ENCODE data around the gene C10orf120.

C10orf120 gene

GRCh38 chr10:122699796-122700455 is at the start of gene C10orf120:
Gene C10orf120, minus strand, starts transcription at chr10:122699846. Its CDS starts 56 bp downstream, at chr10:122699790.
- DNase-seq, result no peak

DNA sequence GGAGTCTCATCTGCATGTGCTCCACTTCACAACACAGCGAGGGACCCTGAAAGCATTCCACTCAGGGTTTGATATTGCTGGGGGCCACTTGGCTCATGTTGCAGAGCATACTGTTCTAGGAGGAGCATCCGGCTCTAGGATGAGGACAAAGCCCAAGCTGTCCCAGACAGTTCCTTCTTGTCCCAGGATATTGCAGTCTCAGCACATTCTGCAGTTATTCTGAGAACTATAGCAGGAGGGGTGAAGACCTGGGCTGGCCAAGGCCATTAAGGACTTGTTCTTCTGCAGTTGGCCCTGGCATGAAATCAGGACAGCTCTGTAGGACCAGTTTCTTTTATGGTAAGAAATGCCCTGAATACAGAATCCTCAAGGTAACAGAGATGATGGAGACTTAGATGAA is 48.9 kb upstream of the C10orf120 start:
- no peak for DNase-seq

DNA sequence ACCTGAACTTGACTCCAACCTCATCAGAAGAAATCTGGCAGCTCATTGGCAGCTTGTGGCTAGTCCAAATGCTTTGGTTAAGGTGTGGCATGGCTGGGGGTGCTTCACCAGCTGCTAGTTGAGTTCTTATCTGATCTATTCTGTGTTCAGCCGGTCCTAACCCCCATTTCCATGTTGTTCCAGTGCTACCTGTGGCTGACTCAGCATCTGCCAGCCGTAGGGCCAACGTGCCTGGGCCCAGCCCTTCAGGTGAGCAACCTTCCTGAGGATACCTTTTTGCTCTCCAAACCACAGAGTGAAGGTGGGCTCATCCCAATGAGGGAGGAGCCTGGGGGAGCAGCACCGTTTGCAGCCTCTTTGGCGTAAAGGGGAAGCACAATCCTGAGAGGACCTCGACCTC is 46.8 kb upstream of the C10orf120 start:
- DNase-seq, result no peak

DNA sequence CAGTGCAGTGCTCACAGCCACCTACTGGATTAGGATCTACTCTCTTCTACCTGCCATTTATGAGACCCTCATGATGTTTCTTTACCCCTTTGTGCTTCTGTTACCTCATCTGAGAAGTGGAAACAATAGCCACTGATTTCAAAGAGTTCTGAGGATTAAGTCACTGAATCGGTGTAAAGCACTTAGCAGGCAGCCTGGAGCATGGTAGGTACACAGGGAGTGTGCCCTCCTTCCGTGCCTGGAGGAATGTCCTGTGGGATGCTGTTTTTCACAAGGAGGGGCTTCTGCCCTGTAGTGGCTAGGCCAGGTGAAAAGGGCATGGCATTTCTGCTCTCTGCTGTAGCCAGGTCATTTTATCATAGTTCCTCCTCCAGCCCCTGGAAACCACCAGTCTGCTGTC is 44.6 kb upstream of the C10orf120 start:
- DNase-seq, result no peak

GRCh38 chr10:122740640-122741039 is 41.0 kb upstream of the C10orf120 start:
- DNase-seq, result no peak

DNA sequence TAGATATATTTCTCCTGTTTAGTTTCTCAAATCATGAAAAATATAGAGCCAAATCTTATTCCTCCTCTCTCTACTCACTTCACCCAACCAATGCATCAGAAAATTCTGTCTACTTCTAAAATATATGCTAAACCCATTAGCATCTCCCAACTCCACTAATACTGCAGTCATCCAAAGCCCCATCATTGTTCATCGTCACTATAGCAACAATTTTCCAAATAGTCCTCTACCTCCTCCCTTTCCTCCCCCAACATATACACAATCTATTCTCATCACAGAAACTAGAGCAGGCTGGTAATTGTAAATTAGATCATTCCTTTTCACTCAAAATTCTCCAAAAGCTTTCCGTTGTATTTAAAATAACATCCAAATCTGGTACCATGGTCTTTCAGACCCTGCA is 38.4 kb upstream of the C10orf120 start:
- no peak for DNase-seq

DNA sequence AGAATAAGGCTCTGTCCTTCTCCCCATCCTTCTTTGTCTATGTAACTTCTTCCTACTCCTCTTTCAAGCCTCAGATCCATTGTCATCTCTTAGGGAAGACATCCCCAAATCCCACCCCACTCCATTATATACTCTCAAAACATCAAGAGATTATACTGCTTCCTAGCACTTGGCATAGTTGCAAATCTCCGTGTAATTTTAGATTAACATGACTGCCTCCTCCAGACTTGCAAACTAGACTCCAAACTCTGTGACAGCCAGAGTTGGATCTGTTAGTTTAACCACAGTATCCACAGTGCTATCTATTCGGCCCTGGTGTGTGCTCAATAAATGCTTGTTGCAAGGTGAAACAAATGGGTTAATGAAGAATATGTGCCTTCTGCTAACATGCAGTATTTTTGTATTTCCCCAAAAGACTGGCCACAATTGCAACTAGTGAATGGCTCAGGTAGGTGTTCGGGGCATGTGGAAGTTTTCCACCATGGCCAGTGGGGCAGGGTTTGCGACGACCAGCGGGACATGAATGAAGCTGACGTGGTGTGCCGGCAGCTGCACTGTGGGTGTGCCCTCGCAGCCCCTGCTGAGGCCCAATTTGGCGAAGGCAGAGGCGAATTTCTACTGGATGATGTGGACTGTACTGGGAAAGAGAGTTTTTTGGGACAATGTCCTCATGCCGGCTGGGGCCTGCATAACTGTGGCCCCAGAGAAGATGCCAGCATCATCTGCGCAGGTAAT is 34.5 kb upstream of the C10orf120 start:
- DNase-seq, result no peak

- DNase-seq, result no peak
Measured at GRCh38 chr10:122733443-122733842, 33.8 kb upstream of the C10orf120 start.

GRCh38 chr10:122730238-122730637 is 30.6 kb upstream of the C10orf120 start:
- DNase-seq, result no peak

DNA sequence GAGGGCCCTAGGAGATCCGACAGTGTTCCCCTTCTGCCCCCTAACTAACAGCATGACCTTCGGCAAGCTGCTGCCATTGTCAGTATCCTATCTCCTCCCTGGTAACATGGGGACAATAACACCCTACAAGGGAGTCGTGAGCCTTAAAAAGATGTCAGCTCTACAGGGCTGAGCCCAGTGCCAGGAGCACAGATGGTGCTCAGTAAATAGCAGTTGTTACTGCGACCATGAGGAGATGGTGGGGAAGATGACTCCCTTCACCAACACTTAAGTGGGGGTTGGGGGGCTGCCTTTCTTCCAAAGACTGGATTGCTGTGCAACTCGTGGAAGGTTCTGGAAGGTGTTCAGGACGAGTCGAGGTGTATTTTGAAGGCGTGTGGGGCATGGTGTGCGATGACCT is 29.5 kb upstream of the C10orf120 start:
- no peak for DNase-seq

- no peak for DNase-seq
Measured at GRCh38 chr10:122727426-122727825, 27.8 kb upstream of the C10orf120 start.

DNA sequence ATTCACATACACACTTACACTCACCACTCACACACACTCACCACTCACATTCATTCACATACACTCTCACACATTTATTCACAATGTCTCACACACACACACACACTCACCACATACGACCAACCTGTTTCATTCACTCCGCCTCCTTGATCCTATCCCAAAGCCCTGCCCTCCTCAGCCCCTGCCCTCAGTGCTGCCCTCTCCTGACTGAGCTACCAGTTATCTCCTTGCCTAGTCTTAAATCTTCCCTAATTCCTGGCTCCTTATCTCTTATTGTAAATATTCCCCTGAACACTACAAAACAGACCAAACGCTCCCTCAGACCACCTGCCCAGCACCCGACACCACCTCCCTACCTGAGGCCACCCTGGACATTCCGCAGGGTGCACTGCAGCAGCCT is 26.1 kb upstream of the C10orf120 start:
- no peak for DNase-seq

DNA sequence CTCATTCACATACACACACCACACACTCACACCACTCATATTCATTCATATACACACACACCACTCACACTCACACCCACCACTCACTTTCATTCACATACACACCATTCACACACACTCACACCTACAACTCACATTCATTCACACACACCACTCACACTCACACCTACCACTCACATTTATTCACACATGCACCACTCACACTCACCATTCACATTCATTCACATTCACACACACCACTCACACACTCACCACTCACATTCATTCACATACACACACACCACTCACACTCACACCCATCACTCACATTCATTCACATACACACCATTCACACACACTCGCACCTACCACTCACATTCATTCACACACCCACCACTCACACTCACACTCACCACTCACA is 25.4 kb upstream of the C10orf120 start:
- DNase-seq, result no peak

- no peak for DNase-seq
Measured at GRCh38 chr10:122721111-122721510, 21.5 kb upstream of the C10orf120 start.

GRCh38 chr10:122716025-122716424 is 16.4 kb upstream of the C10orf120 start:
- no peak for DNase-seq

DNA sequence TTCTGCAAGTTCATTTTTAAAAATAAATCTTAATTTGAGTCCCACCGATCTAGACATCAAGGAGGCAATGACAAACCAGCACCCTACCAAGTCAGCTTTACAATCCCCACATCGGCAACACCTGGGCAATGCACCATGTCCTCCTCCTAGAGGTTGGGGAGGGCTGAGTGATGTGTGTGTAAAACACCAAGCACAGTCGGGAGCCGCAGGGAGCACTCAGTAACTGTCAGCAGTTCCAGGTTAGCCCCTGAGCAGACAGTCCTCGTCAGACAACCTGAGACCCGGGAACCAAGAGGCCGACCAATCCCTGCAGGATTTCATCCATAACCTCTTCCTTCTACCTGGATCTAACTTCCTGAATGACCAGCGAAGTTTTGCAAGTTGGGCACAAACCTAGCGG is 15.9 kb upstream of the C10orf120 start:
- DNase-seq, result no peak

DNA sequence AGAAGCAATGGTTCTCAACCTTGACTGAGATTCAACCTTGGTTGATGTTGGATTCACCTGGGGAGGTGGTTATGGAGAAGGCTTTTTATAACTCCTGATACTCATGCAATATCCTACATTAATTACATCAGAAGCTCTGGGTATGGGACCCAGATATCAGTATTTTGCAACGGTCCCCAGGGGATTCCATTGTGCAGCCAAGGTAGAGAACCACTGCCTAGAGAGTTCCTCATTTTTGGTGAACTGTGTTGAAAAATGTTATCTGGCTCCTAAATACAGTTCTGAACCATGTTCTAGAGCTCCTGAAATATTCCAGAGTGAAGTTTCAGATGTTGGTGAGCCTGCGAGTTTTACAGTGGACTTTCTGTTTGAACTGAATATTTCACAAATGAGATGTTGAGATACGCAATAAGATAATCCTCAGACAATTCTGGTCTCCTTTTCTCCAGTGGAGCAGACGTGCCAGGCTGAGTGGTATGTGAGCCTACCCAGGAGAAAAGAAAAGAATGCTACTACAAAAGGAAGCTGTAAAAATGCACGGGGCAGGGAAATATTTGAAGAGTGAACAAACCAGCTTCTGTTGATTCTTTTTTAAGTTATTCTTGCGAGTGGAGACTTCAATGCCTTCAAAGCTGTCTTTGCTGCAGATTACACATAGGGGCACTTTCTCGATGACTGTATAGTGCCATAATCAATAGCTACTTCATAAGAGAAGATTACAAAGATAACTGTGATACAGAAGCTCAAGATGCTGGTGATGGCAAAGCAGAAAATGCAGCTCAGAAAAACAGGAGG is 13.6 kb upstream of the C10orf120 start:
- no peak for DNase-seq

DNA sequence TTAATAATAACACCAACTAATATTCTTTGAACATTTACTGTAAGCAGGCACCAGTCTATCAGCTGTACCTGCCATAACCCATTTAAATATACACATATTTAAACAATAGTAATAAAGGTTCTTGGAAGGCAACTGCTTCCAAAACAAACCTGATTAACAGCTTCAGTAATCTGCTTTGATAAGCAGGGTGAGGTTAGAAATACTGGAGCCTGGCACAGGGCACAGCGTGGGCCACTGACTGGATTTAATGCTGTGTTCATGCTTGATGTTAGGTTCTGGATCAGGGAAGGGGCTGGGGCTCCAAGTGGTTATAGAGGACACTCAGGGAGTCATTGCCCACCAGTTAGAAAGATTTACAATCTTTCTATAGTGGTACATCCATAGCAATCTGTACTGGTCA is 10.9 kb upstream of the C10orf120 start:
- no peak for DNase-seq

GRCh38 chr10:122709971-122710370 is 10.3 kb upstream of the C10orf120 start:
- no peak for DNase-seq

- DNase-seq, result no peak
Measured at GRCh38 chr10:122707535-122707934, 7.9 kb upstream of the C10orf120 start.

GRCh38 chr10:122706947-122707346 is 7.3 kb upstream of the C10orf120 start:
- no peak for DNase-seq

DNA sequence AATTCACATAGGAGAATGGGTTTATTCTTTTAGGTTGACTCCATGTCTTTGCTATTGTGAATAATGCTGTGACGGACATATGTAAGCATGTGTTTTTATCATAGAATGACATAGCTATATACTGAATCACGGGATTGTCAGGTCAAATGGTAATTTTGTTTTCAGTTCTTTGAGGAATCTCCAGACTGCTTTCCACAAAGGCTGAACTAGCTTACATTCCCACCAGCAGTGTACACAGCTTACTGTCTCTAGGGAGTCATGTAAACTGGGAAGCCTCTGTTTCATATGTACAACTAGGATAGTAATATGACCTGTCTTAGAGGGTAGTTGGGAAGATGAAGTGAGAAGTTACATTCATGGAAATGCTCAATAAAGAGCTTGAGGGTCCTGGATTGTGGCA is 6.8 kb upstream of the C10orf120 start:
- DNase-seq, result no peak

DNA sequence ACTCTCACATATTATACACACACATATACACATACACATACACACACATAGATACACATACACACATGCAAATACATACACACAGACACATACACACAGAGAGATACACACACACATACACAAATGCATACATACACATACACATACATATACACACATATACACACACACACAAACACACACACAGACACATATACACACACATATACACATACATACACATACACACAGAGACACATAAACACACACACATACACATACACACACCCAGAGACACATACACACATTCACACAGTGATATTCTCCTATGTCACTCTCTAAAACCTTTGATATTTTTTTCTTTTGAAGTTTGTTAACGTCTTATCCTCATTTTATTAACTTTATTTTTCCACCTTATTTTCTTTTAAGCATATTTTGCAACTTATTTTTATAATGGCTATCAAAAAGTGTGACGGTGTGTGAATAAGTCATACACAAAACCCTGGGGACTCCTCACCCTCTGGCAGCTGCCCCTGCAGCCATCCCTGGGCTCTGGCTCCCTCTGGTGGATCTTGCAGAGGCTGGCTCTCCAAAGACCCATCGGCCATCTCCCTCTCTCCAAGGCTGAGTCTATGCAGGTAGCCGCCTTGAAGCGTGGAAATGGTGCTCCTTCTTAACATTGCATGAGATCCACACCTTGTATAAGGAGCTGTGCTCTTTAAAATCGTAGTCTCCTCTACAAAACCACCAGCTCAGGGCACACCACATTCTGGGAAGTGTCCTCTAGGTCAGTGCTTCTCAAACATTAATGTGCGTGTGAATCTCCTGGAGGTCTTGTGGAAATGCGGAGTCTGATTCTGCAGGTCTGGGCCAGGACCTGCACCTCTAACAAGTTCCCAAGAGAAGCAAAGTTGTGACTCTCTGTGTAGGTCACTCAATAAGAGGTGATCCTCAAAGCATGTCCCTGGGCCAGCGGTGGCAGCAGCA is 4.1 kb upstream of the C10orf120 start:
- DNase-seq, result peak; percentile 2

Data from stimulated activated naive CD4-positive, alpha-beta T cell treated with Interleukin-2 at 50 U/mL for 16 hours (primary cell).